Neural cell (in vitro differentiated cells): ENCODE data around the gene AGMAT.

Experiments
- CTCF ChIP-seq: fragments of 450-650 bp; IDR thresholded peaks from 2 replicates; pipeline ENCODE4 v1.5.1; 2014; ENCODE audit warnings: antibody characterized with exemption, mild to moderate bottlenecking, moderate library complexity; ENCODE audit not compliant: poor library complexity, severe bottlenecking
- EZH2 ChIP-seq: fragments of 200-600, 300-800 bp; shearing (Covaris generic), sonication (generic); IDR thresholded peaks from 2 replicates; pipeline ENCODE4 v1.6.1; 2014; ENCODE audit warnings: antibody characterized with exemption, low read length, borderline replicate concordance, mild to moderate bottlenecking; ENCODE audit not compliant: insufficient read depth, poor library complexity, severe bottlenecking
- MXI1 ChIP-seq: fragments of 450-650 bp; conservative IDR thresholded peaks from 2 replicates; pipeline ENCODE4 v1.6.1; 2014; ENCODE audit warnings: antibody characterized with exemption, mild to moderate bottlenecking; ENCODE audit not compliant: poor library complexity, severe bottlenecking

GRCh38 chr1:15623435-15623834, 38.6 kb upstream of the AGMAT start:
- no peak for TF ChIP-seq MXI1
- no peak for TF ChIP-seq CTCF
- TF ChIP-seq EZH2 = no peak
